Neural cell (in vitro differentiated cells): ENCODE measurements around the gene ZNF226. TPM values are rescaled to one million over a fixed set of nuclear protein-coding genes. Genes with fewer than 3 reads are reported as not detected.

Experiments
- H2AFZ ChIP-seq: fragments of 200-600, 300-800 bp; sonication (generic), shearing (Covaris generic); 2 replicates; pipeline ENCODE4 v1.6.0; 2014; ENCODE audit warnings: low read depth, mild to moderate bottlenecking, antibody characterized with exemption, low read length, moderate library complexity
- H3F3A ChIP-seq: fragments of 200-600 bp; shearing (Covaris generic); 2 replicates; pipeline ENCODE4 v1.6.1; 2016; ENCODE audit warnings: mild to moderate bottlenecking, moderate library complexity, mixed read lengths, antibody characterized with exemption, low read length; ENCODE audit not compliant: insufficient read depth, poor library complexity, severe bottlenecking
- H3K27ac ChIP-seq: fragments of 200-600, 300-800 bp; sonication (generic), shearing (Covaris generic); 2 replicates; pipeline ENCODE4 v1.5.1; 2014; ENCODE audit warnings: mild to moderate bottlenecking, low read length, moderate library complexity
- H3K27me3 ChIP-seq: fragments of 300-800, 200-600 bp; sonication (generic), shearing (Covaris generic); 2 replicates; pipeline ENCODE4 v1.6.0; 2014; ENCODE audit warnings: mild to moderate bottlenecking, low read depth, low read length, moderate library complexity; ENCODE audit not compliant: insufficient read depth
- H3K36me3 ChIP-seq: fragments of 300-800, 200-600 bp; sonication (generic), shearing (Covaris generic); 2 replicates; pipeline ENCODE4 v1.5.1; 2014; ENCODE audit warnings: mild to moderate bottlenecking, antibody characterized with exemption, low read length, moderate library complexity; ENCODE audit not compliant: insufficient read depth
- H3K4me2 ChIP-seq: fragments of 300-800, 200-600 bp; sonication (generic), shearing (Covaris generic); 2 replicates; pipeline ENCODE4 v1.6.0; 2014; ENCODE audit warnings: mild to moderate bottlenecking, low read length
- H3K4me3 ChIP-seq: fragments of 300-800, 200-600 bp; sonication (generic), shearing (Covaris generic); 2 replicates; pipeline ENCODE4 v1.5.1; 2014; ENCODE audit warnings: mild to moderate bottlenecking, low read length, moderate library complexity
- H3K79me2 ChIP-seq: fragments of 200-600 bp; shearing (Covaris generic); replicated peaks from 2 replicates; pipeline ENCODE4 v1.6.0; 2014; ENCODE audit warnings: mild to moderate bottlenecking, low read length, moderate library complexity; ENCODE audit not compliant: insufficient read depth
- H3K9ac ChIP-seq: fragments of 300-800, 200-600 bp; sonication (generic), shearing (Covaris generic); 2 replicates; pipeline ENCODE4 v1.6.1; 2016; ENCODE audit warnings: mild to moderate bottlenecking, low read length, mixed read lengths
- H3K9me2 ChIP-seq: fragments of 200-600 bp; shearing (Covaris generic); 2 replicates; pipeline ENCODE4 v1.6.1; 2016; ENCODE audit warnings: mild to moderate bottlenecking, low read length, mixed read lengths; ENCODE audit not compliant: insufficient read depth
- H3K9me3 ChIP-seq: fragments of 200-600, 300-800 bp; sonication (generic), shearing (Covaris generic); 2 replicates; pipeline ENCODE4 v1.6.1; 2016; ENCODE audit warnings: mild to moderate bottlenecking, mixed run types, low read length, moderate library complexity, mixed read lengths
- H4K20me1 ChIP-seq: fragments of 200-600 bp; shearing (Covaris generic); 2 replicates; pipeline ENCODE4 v1.6.1; 2016; ENCODE audit warnings: mild to moderate bottlenecking, mixed run types; ENCODE audit not compliant: insufficient read depth
- CTCF ChIP-seq: fragments of 450-650 bp; IDR thresholded peaks from 2 replicates; pipeline ENCODE4 v1.5.1; 2014; ENCODE audit warnings: antibody characterized with exemption, mild to moderate bottlenecking, moderate library complexity; ENCODE audit not compliant: poor library complexity, severe bottlenecking
- EP300 ChIP-seq: fragments of 450-650 bp; conservative IDR thresholded peaks from 2 replicates; pipeline ENCODE4 v1.6.1; 2014; ENCODE audit warnings: antibody characterized with exemption, mild to moderate bottlenecking, moderate library complexity; ENCODE audit not compliant: poor library complexity, severe bottlenecking
- EZH2 ChIP-seq: fragments of 200-600, 300-800 bp; shearing (Covaris generic), sonication (generic); IDR thresholded peaks from 2 replicates; pipeline ENCODE4 v1.6.1; 2014; ENCODE audit warnings: antibody characterized with exemption, low read length, borderline replicate concordance, mild to moderate bottlenecking; ENCODE audit not compliant: insufficient read depth, poor library complexity, severe bottlenecking
- MXI1 ChIP-seq: fragments of 450-650 bp; conservative IDR thresholded peaks from 2 replicates; pipeline ENCODE4 v1.6.1; 2014; ENCODE audit warnings: antibody characterized with exemption, mild to moderate bottlenecking; ENCODE audit not compliant: poor library complexity, severe bottlenecking
- POLR2AphosphoS5 ChIP-seq: IDR thresholded peaks from 2 replicates; pipeline ENCODE4 v1.6.1; 2012
- RAD21 ChIP-seq: fragments of 450-650 bp; conservative IDR thresholded peaks from 2 replicates; pipeline ENCODE4 v1.6.1; 2014; ENCODE audit warnings: antibody characterized with exemption, mild to moderate bottlenecking, moderate library complexity
- REST ChIP-seq: IDR thresholded peaks from 2 replicates; pipeline ENCODE4 v1.6.1; 2012; ENCODE audit warnings: borderline replicate concordance
- SMC3 ChIP-seq: fragments of 450-650 bp; conservative IDR thresholded peaks from 2 replicates; pipeline ENCODE4 v1.6.1; 2014; ENCODE audit warnings: antibody characterized with exemption, mild to moderate bottlenecking, moderate library complexity; ENCODE audit not compliant: poor library complexity
- TAF1 ChIP-seq: IDR thresholded peaks from 2 replicates; pipeline ENCODE4 v1.6.1; 2012; ENCODE audit warnings: low read depth
- polyA plus RNA-seq: library from polyadenylated mRNA; depleted of rRNA; stranded (reverse); fragments of >200 nt; gene quantifications from 2 replicates; pipeline ENCODE4 v1.2.3, GENCODE V29; 2014

The ZNF226 gene
- polyA plus RNA-seq, 1 donor from 2014 or later, result 39.0 TPM

- no peaks in the 10 kb centered on the region for H3K9me2 ChIP-seq
- H3K36me3 ChIP-seq, result peaks cover 5% of the 10 kb centered on the region
- H2AFZ ChIP-seq, result no peak overlapping the region
- TF ChIP-seq RAD21, result no peak
- no peak for TF ChIP-seq REST
- TF ChIP-seq CTCF, result no peak
- no peak for TF ChIP-seq MXI1
- no peak for TF ChIP-seq SMC3
- TF ChIP-seq POLR2AphosphoS5, result no peak
- no peak for TF ChIP-seq EP300
- TF ChIP-seq EZH2, result no peak
- TF ChIP-seq TAF1, result no peak
- no peaks in the 10 kb centered on the region for H3K9me3 ChIP-seq
- no peaks in the 10 kb centered on the region for H3K79me2 ChIP-seq
- H3K4me2 ChIP-seq, result no peak overlapping the region
- H3K4me3 ChIP-seq, result no peak overlapping the region
- H3K9ac ChIP-seq, result no peak overlapping the region
- no peaks in the 10 kb centered on the region for H3F3A ChIP-seq
- H3K27me3 ChIP-seq, result no peaks in the 10 kb centered on the region
- H3K27ac ChIP-seq, result no peak overlapping the region
- H4K20me1 ChIP-seq, result no peaks in the 10 kb centered on the region
These were observed 17.2 kb downstream of the ZNF226 start for GRCh38 chr19:44182145-44182544.

- no peak overlapping the region for H3K4me2 ChIP-seq
- no peak overlapping the region for H3K9ac ChIP-seq
- no peaks in the 10 kb centered on the region for H3K36me3 ChIP-seq
- H2AFZ ChIP-seq, result no peak overlapping the region
- no peaks in the 10 kb centered on the region for H3K9me3 ChIP-seq
- no peaks in the 10 kb centered on the region for H3K79me2 ChIP-seq
- H3K9me2 ChIP-seq, result no peaks in the 10 kb centered on the region
- no peaks in the 10 kb centered on the region for H3K27me3 ChIP-seq
- TF ChIP-seq CTCF (no peak), REST (no peak), SMC3 (no peak), EP300 (no peak), POLR2AphosphoS5 (no peak), TAF1 (no peak), MXI1 (no peak), EZH2 (no peak), RAD21 (no peak)
- H3F3A ChIP-seq, result no peaks in the 10 kb centered on the region
- no peak overlapping the region for H3K27ac ChIP-seq
- H3K4me3 ChIP-seq, result no peak overlapping the region
- no peaks in the 10 kb centered on the region for H4K20me1 ChIP-seq
These were observed 25.1 kb downstream of the ZNF226 start for GRCh38 chr19:44190020-44190419.
